Activated B cell treated with CpG ODN at 0.5 μM for 24 hours (primary cell): ENCODE results near the gene PRKN. TPM values are rescaled to one million over a fixed set of nuclear protein-coding genes. Genes with fewer than 3 reads are reported as not detected.

Experiments used
- ATAC-seq: fragments of 200-7000 bp; cut with Tn5 transposase; one replicate; pipeline ENCODE4 v1.10.0; 2021; ENCODE audit warnings: low read depth, mild to moderate bottlenecking, moderate library complexity
- CTCF ChIA-PET: fragments of 350-600 bp; sonication (Branson Sonifier 250); formaldehyde crosslinking; loops from one replicate; lab custom pipeline; 2021; ENCODE audit warnings: antibody characterized with exemption; lab: Charles Lee
- POLR2A ChIA-PET: fragments of 350-600 bp; sonication (Branson Sonifier 250); formaldehyde crosslinking; loops from one replicate; lab custom pipeline; 2021; ENCODE audit warnings: antibody characterized with exemption; lab: Charles Lee
- DNase-seq: peaks from one replicate; pipeline ENCODE4 v3.0.0; 2022
- H3K27ac Mint-ChIP-seq: one replicate; pipeline ENCODE4 v1.8.0; 2020; ENCODE audit warnings: mixed read lengths
- H3K27me3 Mint-ChIP-seq: one replicate; pipeline ENCODE4 v1.8.0; 2021; ENCODE audit warnings: mixed read lengths
- H3K36me3 Mint-ChIP-seq: one replicate; pipeline ENCODE4 v1.8.0; 2021; ENCODE audit warnings: low read depth, mixed read lengths
- H3K4me1 Mint-ChIP-seq: one replicate; pipeline ENCODE4 v1.8.0; 2021; ENCODE audit warnings: mixed read lengths
- H3K4me3 Mint-ChIP-seq: one replicate; pipeline ENCODE4 v1.8.0; 2020; ENCODE audit warnings: mild to moderate bottlenecking, mixed read lengths
- H3K9me3 Mint-ChIP-seq: one replicate; pipeline ENCODE4 v1.8.0; 2020; ENCODE audit warnings: mixed read lengths
- CTCF ChIP-seq: fragments of 200-600 bp; IDR thresholded peaks from one replicate; pipeline ENCODE4 v1.8.0; 2022; ENCODE audit warnings: antibody characterized with exemption, mild to moderate bottlenecking
- intact Hi-C: fragments of 100-400 bp; cut with micrococcal nuclease; formaldehyde crosslinking; loops from one replicate; pipeline ENCODE4 v1.15.1; 2024
- total RNA-seq: library from RNA; stranded (reverse); gene quantifications from 2 replicates; pipeline ENCODE4 v1.2.3, GENCODE V29; 2022

PRKN gene
- total RNA-seq, 1 donor from 2014 or later = 2.3 TPM

DNA sequence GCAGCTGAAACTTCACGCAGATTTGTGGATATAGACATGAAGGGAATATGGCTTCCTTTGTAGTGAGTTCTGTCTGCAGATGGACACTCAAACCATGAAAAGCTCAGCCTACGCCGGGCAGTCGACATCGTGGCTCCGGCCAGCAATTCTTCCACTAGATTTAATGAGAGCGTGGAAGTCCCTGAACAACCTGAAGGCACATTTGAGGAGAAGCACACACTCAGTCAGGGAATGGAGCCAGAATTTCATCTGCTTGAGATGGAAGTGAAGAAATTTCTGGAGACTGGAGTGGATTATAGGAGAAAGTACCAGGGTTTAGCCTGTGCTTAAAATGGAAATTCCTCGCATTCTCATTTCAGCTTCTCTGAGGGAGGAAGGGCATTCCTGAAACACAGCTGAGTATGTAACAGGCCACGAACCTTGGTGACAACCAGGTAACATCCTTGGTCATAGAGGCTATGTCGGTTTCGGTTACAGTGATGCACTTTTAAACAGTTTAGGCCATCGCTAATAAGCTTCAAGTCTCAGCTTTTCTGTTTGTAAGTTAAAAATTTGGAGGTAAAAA is 1373.2 kb downstream of the PRKN start:
- peaks cover 3% of the 10 kb centered on the region for H3K4me1 Mint-ChIP-seq
- CTCF ChIA-PET = interaction anchor here (2.3 kb wide), 1 partner anchor 16 kb away, joined by 9 read pairs; no protein-coding TSS in a partner anchor
- H3K27ac Mint-ChIP-seq = no peak overlapping the region
- ATAC-seq = no peak
- H3K27me3 Mint-ChIP-seq = no peaks in the 10 kb centered on the region
- intact Hi-C loops = no loop called here
- H3K4me3 Mint-ChIP-seq = no peak overlapping the region
- POLR2A ChIA-PET = no interaction called here
- no peaks in the 10 kb centered on the region for H3K36me3 Mint-ChIP-seq
- H3K9me3 Mint-ChIP-seq = no peaks in the 10 kb centered on the region
- DNase-seq = no peak
- TF ChIP-seq CTCF = no peak

DNA sequence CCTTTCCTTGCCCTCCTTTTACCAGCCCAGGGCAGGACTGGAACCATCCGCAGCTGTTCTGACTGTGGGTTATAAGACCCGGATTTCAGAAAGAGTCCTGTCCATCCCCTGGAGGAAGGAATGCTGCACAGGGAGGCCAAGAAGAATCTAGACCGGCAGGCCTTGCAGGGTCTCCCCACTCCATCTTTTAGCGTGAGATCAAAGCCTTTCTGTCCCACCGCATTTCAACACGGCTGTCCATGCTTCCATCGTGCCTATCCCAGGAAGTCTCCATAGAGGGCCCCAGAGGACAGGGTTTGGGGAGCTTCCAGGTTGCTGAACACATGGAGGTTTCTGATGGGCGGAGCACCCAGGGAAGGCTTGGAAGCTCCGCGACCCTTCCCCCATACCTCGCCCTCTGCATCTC is 1374.4 kb downstream of the PRKN start:
- no peaks in the 10 kb centered on the region for H3K9me3 Mint-ChIP-seq
- ChIA-PET CTCF (no interaction called here), POLR2A (no interaction called here)
- H3K27me3 Mint-ChIP-seq = no peaks in the 10 kb centered on the region
- H3K36me3 Mint-ChIP-seq = no peaks in the 10 kb centered on the region
- H3K4me3 Mint-ChIP-seq = no peak overlapping the region
- no peak for DNase-seq
- TF ChIP-seq CTCF = no peak
- no peak overlapping the region for H3K27ac Mint-ChIP-seq
- ATAC-seq = no peak
- H3K4me1 Mint-ChIP-seq = peaks cover 3% of the 10 kb centered on the region
- intact Hi-C loops = no loop called here

DNA sequence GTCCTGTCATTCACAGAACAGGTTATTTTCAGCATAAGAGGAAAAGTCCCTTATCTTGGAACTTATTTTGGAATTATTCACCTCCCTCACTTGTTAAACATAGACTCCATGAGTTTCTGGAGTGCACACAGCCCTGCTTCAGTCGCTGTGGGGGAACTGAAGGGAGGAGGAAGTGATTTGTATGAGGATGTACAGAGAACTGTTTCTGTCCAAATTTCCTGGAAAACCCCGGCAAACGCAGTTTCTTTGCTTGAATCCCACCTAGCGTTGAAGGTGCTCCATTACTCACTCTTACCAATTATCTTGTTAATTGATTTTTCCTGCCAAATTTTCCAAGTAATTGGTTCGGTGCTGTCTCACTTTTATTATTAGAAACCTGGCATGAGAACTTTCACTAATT is 1375.7 kb downstream of the PRKN start:
- Mint-ChIP-seq H3K36me3 (no peaks in the 10 kb centered on the region), H3K27ac (no peak overlapping the region), H3K9me3 (no peaks in the 10 kb centered on the region), H3K4me1 (peaks cover 3% of the 10 kb centered on the region), H3K27me3 (no peaks in the 10 kb centered on the region), H3K4me3 (no peak overlapping the region)
- TF ChIP-seq CTCF = no peak
- intact Hi-C loops = no loop called here
- POLR2A ChIA-PET = no interaction called here
- ATAC-seq = no peak
- CTCF ChIA-PET = no interaction called here
- no peak for DNase-seq

DNA sequence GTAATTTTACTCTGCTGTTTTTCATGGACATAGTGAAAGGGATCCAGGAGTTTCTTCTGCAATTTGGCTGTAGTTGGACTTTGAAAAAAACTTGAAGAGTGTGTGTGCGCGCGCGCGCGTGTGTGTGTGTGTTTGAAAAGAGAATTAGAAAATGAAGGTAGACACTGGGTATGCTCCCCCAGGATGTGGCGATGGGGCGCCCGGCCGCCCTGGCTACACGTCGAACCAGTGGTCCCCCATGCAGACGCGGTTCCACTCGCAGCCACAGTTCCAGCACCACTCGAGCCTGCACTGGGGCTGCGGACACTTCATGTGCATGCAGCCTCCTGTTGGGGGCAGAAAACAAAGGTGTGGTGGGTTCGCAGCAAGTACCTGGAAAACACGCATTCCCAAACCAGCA is 1377.7 kb downstream of the PRKN start:
- ATAC-seq (no peak), DNase-seq (no peak)
- Mint-ChIP-seq H3K36me3 (no peaks in the 10 kb centered on the region), H3K27me3 (no peaks in the 10 kb centered on the region), H3K9me3 (no peaks in the 10 kb centered on the region), H3K27ac (no peak overlapping the region), H3K4me3 (no peak overlapping the region), H3K4me1 (no peaks in the 10 kb centered on the region)
- ChIA-PET CTCF (no interaction called here), POLR2A (no interaction called here)
- intact Hi-C loops = no loop called here
- no peak for TF ChIP-seq CTCF

DNA sequence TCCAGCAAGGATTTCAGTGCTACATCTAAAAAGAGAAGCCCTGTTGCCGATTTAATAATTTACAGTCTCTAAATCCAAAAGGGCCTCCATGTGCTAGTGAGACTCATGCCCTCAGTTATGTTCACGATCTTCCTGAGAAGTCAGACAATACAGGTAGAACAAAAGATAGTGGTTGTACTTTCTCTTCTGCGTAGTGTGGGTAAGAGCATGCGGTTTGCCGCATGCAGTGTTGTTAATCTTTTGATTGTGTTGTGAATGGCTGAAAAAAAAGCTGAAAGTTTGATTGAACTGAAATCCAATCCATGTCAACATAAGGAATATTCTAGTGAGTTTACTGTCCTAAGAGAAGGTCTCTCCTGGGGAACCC is 1379.0 kb downstream of the PRKN start:
- POLR2A ChIA-PET = no interaction called here
- no peaks in the 10 kb centered on the region for H3K27me3 Mint-ChIP-seq
- H3K9me3 Mint-ChIP-seq = no peaks in the 10 kb centered on the region
- no peak overlapping the region for H3K27ac Mint-ChIP-seq
- CTCF ChIA-PET = no interaction called here
- no peak for TF ChIP-seq CTCF
- no peak for DNase-seq
- intact Hi-C loops = no loop called here
- H3K4me1 Mint-ChIP-seq = no peaks in the 10 kb centered on the region
- H3K36me3 Mint-ChIP-seq = no peaks in the 10 kb centered on the region
- ATAC-seq = no peak
- H3K4me3 Mint-ChIP-seq = no peak overlapping the region
